Inflammatory macrophage treated with lipopolysaccharide for 4 hours (primary cell): ENCODE data around the gene TRAPPC2.

Experiments used
- DNase-seq: peaks from one replicate; pipeline ENCODE4 v3.0.0-alpha.2; 2020

The TRAPPC2 gene

DNA sequence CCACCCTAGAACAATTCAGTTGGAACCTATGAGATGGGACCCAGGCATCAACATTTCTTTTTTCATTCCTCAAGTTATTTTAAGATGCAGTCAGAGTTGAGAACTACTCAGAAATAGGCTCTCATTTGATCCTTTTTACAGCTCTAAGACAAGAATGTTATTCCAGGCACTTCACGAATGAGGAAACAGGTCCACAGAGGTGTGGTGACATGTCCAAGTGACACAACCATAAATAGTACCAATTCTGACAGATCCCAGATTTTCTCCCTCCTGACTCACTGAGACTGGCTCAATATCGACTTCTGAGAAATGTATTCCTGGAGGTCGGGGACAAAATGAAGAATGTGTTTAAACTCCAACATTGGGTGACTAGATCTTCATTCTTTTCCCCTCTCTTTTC lies 70.4 kb downstream of the TRAPPC2 start:
- DNase-seq = no peak

DNA sequence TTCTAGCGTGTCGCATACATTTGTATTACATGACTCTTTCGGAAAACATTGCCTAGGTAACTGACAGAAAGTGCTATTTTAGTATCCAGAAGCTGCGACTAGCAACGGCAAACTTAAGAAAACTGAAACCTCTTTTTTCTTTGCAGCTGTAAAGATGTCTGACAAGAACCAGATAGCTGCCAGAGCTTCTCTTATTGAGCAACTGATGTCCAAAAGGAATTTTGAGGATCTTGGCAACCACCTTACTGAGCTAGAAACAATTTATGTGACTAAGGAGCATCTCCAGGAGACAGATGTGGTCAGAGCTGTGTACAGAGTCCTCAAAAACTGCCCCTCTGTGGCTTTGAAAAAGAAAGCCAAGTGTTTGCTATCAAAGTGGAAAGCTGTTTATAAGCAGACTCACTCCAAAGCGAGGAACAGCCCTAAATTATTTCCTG lies 72.0 kb downstream of the TRAPPC2 start:
- DNase-seq = no peak
